Neural progenitor cell (in vitro differentiated cells): Measurements from ENCODE around the gene CYP3A4. TPM values are rescaled to one million over a fixed set of nuclear protein-coding genes. Genes with fewer than 3 reads are reported as not detected.

Experiments
- DNase-seq: peaks from one replicate; pipeline ENCODE4 v3.0.0-alpha.2; 2016; ENCODE audit warnings: low spot score
- H2AFZ ChIP-seq: fragments of 200-600 bp; sonication (generic); replicated peaks from 2 replicates; pipeline ENCODE4 v1.6.1; 2016; ENCODE audit warnings: antibody characterized with exemption
- H3F3A ChIP-seq: fragments of 200-600 bp; sonication (generic); 2 replicates; pipeline ENCODE4 v1.6.1; 2016; ENCODE audit warnings: antibody characterized with exemption, low read depth
- H3K27ac ChIP-seq: fragments of 200-600 bp; sonication (generic); 2 replicates; pipeline ENCODE4 v1.5.1; 2016; ENCODE audit warnings: mild to moderate bottlenecking
- H3K27me3 ChIP-seq: fragments of 200-600 bp; sonication (generic); 2 replicates; pipeline ENCODE4 v1.6.1; 2016; ENCODE audit warnings: mild to moderate bottlenecking, moderate library complexity
- H3K36me3 ChIP-seq: fragments of 200-600 bp; sonication (generic); 2 replicates; pipeline ENCODE4 v1.5.1; 2016
- H3K4me1 ChIP-seq: fragments of 200-600 bp; sonication (generic); 2 replicates; pipeline ENCODE4 v1.6.1; 2016; ENCODE audit warnings: mixed run types
- H3K4me2 ChIP-seq: fragments of 200-600 bp; sonication (generic); 2 replicates; pipeline ENCODE4 v1.6.1; 2016
- H3K4me3 ChIP-seq: fragments of 200-600 bp; sonication (generic); 2 replicates; pipeline ENCODE4 v1.5.1; 2016
- H3K79me2 ChIP-seq: fragments of 200-600 bp; sonication (generic); 2 replicates; pipeline ENCODE4 v1.6.1; 2016; ENCODE audit warnings: low read depth
- H3K9ac ChIP-seq: fragments of 200-600 bp; sonication (generic); 2 replicates; pipeline ENCODE4 v1.6.1; 2016
- H3K9me3 ChIP-seq: fragments of 200-600 bp; sonication (generic); 2 replicates; pipeline ENCODE4 v1.5.1; 2016; ENCODE audit warnings: low read depth
- H4K20me1 ChIP-seq: fragments of 200-600 bp; sonication (generic); 2 replicates; pipeline ENCODE4 v1.6.1; 2016; ENCODE audit warnings: low read depth
- H3K27ac Mint-ChIP-seq: 3 replicates; pipeline ENCODE4 v1.8.0; 2021; ENCODE audit warnings: mixed read lengths
- H3K27me3 Mint-ChIP-seq: 2 replicates; pipeline ENCODE4 v1.8.0; 2022; ENCODE audit warnings: low read depth, mild to moderate bottlenecking, inconsistent platforms, moderate library complexity, mixed read lengths; ENCODE audit not compliant: insufficient read depth
- H3K36me3 Mint-ChIP-seq: 3 replicates; pipeline ENCODE4 v1.8.0; 2021; ENCODE audit warnings: mixed read lengths
- H3K4me1 Mint-ChIP-seq: 3 replicates; pipeline ENCODE4 v1.8.0; 2021; ENCODE audit warnings: mixed read lengths
- H3K4me3 Mint-ChIP-seq: 3 replicates; pipeline ENCODE4 v1.8.0; 2021; ENCODE audit warnings: mild to moderate bottlenecking, moderate library complexity, mixed read lengths
- H3K9me3 Mint-ChIP-seq: 3 replicates; pipeline ENCODE4 v1.8.0; 2020; ENCODE audit warnings: mixed read lengths
- CTCF ChIP-seq: fragments of 200-600 bp; sonication (generic); IDR thresholded peaks from 2 replicates; pipeline ENCODE4 v1.5.1; 2017; ENCODE audit warnings: antibody characterized with exemption, mild to moderate bottlenecking
- EZH2 ChIP-seq: fragments of 200-600 bp; sonication (generic); IDR thresholded peaks from 2 replicates; pipeline ENCODE4 v1.6.1; 2017; ENCODE audit warnings: antibody characterized with exemption, mild to moderate bottlenecking, moderate library complexity
- EZH2phosphoT487 ChIP-seq: fragments of 200-600 bp; sonication (generic); IDR thresholded peaks from 2 replicates; pipeline ENCODE4 v1.6.1; 2017; ENCODE audit warnings: antibody characterized with exemption
- total RNA-seq: library from RNA; depleted of rRNA; stranded (reverse); fragments of >200 nt; gene quantifications from 2 replicates; pipeline ENCODE4 v1.2.3, GENCODE V29; 2015; ENCODE audit warnings: low replicate concordance

Gene CYP3A4
- total RNA-seq, 1 donor from 2014 or later, result not detected

GRCh38 chr7:99768471-99768870 lies 15.5 kb downstream of the CYP3A4 start:
- Histone ChIP-seq H3K4me2 (no peak overlapping the region), H3K4me3 (no peak overlapping the region), H2AFZ (no peak overlapping the region), H3K9ac (no peak overlapping the region), H4K20me1 (no peaks in the 10 kb centered on the region), H3K4me1 (no peaks in the 10 kb centered on the region), H3K27ac (no peak overlapping the region), H3K9me3 (no peaks in the 10 kb centered on the region), H3F3A (no peaks in the 10 kb centered on the region), H3K79me2 (no peaks in the 10 kb centered on the region), H3K36me3 (no peaks in the 10 kb centered on the region), H3K27me3 (peaks cover 24% of the 10 kb centered on the region)
- TF ChIP-seq EZH2phosphoT487, result no peak
- TF ChIP-seq CTCF, result no peak
- TF ChIP-seq EZH2, result no peak
- Mint-ChIP-seq H3K4me3 (no peak overlapping the region), H3K27me3 (no peaks in the 10 kb centered on the region), H3K4me1 (no peaks in the 10 kb centered on the region), H3K36me3 (no peaks in the 10 kb centered on the region), H3K9me3 (no peaks in the 10 kb centered on the region), H3K27ac (no peak overlapping the region)
- DNase-seq, result no peak

- no peak overlapping the region for H3K4me3 Mint-ChIP-seq
- H3K27ac Mint-ChIP-seq, result no peak overlapping the region
These were observed 16.3 kb downstream of the CYP3A4 start for GRCh38 chr7:99767662-99768061.

GRCh38 chr7:99766484-99767099 lies 17.4 kb downstream of the CYP3A4 start:
- H3K27me3 ChIP-seq, result peaks cover 10% of the 10 kb centered on the region
- peak overlapping the region; percentile 12 for H2AFZ ChIP-seq
- H3K4me1 Mint-ChIP-seq, result no peaks in the 10 kb centered on the region
- no peaks in the 10 kb centered on the region for H3K36me3 Mint-ChIP-seq
- no peak for TF ChIP-seq EZH2phosphoT487
- TF ChIP-seq EZH2, result no peak
- TF ChIP-seq CTCF, result no peak
- H3K27ac Mint-ChIP-seq, result no peak overlapping the region
- peaks cover 2% of the 10 kb centered on the region for H3K27me3 Mint-ChIP-seq
- no peaks in the 10 kb centered on the region for H3K79me2 ChIP-seq
- no peaks in the 10 kb centered on the region for H3K9me3 ChIP-seq
- H3K36me3 ChIP-seq, result no peaks in the 10 kb centered on the region
- no peak overlapping the region for H3K9ac ChIP-seq
- no peak overlapping the region for H3K4me2 ChIP-seq
- H3K9me3 Mint-ChIP-seq, result no peaks in the 10 kb centered on the region
- H3F3A ChIP-seq, result no peaks in the 10 kb centered on the region
- H3K4me1 ChIP-seq, result no peaks in the 10 kb centered on the region
- no peaks in the 10 kb centered on the region for H4K20me1 ChIP-seq
- H3K4me3 ChIP-seq, result no peak overlapping the region
- no peak overlapping the region for H3K27ac ChIP-seq
- H3K4me3 Mint-ChIP-seq, result no peak overlapping the region
- DNase-seq, result no peak

More at GRCh38 chr7:99767662-99768061, 16.3 kb downstream of the CYP3A4 start:
- H3K27me3 ChIP-seq, result peaks cover 21% of the 10 kb centered on the region
- Mint-ChIP-seq H3K4me1 (no peaks in the 10 kb centered on the region), H3K36me3 (no peaks in the 10 kb centered on the region), H3K27me3 (peaks cover under 1% of the 10 kb centered on the region), H3K9me3 (no peaks in the 10 kb centered on the region)
- no peak overlapping the region for H3K9ac ChIP-seq
- no peak overlapping the region for H2AFZ ChIP-seq
- H3K79me2 ChIP-seq, result no peaks in the 10 kb centered on the region
- no peaks in the 10 kb centered on the region for H3K36me3 ChIP-seq
- no peaks in the 10 kb centered on the region for H3F3A ChIP-seq
- no peak overlapping the region for H3K4me2 ChIP-seq
- H4K20me1 ChIP-seq, result no peaks in the 10 kb centered on the region
- no peak overlapping the region for H3K27ac ChIP-seq
- no peak for DNase-seq
- H3K4me1 ChIP-seq, result no peaks in the 10 kb centered on the region
- H3K9me3 ChIP-seq, result no peaks in the 10 kb centered on the region
- TF ChIP-seq EZH2 (no peak), EZH2phosphoT487 (no peak), CTCF (no peak)
- H3K4me3 ChIP-seq, result no peak overlapping the region
